ENCODE data around the gene NUTF2. TPM values are rescaled to one million over a fixed set of nuclear protein-coding genes. Genes with fewer than 3 reads are reported as not detected.

Gene NUTF2
- total RNA-seq, 1 donor from 2014 or later: 69.3 TPM

- no peak for DNase-seq (ENCODE audit: low spot score)
Observed at GRCh38 chr16:67837811-67838210, 8.9 kb upstream of the NUTF2 start.

- no peak for DNase-seq (ENCODE audit: low spot score)
Observed at GRCh38 chr16:67841198-67841815, 5.4 kb upstream of the NUTF2 start.

GRCh38 chr16:67841816-67842508 lies 4.8 kb upstream of the NUTF2 start, which contains the start of gene THAP11:
TSS of gene THAP11 (plus strand) at chr16:67842320. CDS start at chr16:67842555, 235 bp downstream.
- DNase-seq (ENCODE audit: low spot score): peak; percentile 95

GRCh38 chr16:67842509-67843342 lies 4.0 kb upstream of the NUTF2 start:
- DNase-seq (ENCODE audit: low spot score): peak; percentile 48

GRCh38 chr16:67843343-67843765 lies 3.4 kb upstream of the NUTF2 start:
- no peak for DNase-seq (ENCODE audit: low spot score)

- no peak for DNase-seq (ENCODE audit: low spot score)
Observed at GRCh38 chr16:67844497-67844896, 2.2 kb upstream of the NUTF2 start.

- no peak for DNase-seq (ENCODE audit: low spot score)
Observed at GRCh38 chr16:67845291-67846062, 1.3 kb upstream of the NUTF2 start.

- no peak for DNase-seq (ENCODE audit: low spot score)
Observed at GRCh38 chr16:67846063-67846319, 742 bp upstream of the NUTF2 start.

GRCh38 chr16:67847064-67847861 lies 530 bp downstream of the NUTF2 start, which contains the start of gene CENPT:
TSS of gene CENPT (minus strand) at chr16:67847693. CDS start at chr16:67833859, 13,834 bp downstream.
- no peak for DNase-seq (ENCODE audit: low spot score)

GRCh38 chr16:67848118-67848517 lies 1.4 kb downstream of the NUTF2 start:
- DNase-seq (ENCODE audit: low spot score): no peak

- DNase-seq (ENCODE audit: low spot score): no peak
Observed at GRCh38 chr16:67853670-67854069, 6.9 kb downstream of the NUTF2 start.

- DNase-seq (ENCODE audit: low spot score): no peak
Observed at GRCh38 chr16:67855789-67856188, 9.1 kb downstream of the NUTF2 start.

- DNase-seq (ENCODE audit: low spot score): no peak
Observed at GRCh38 chr16:67856927-67857546, 10.3 kb downstream of the NUTF2 start.

- peak; percentile 77 for DNase-seq (ENCODE audit: low spot score)
Observed at GRCh38 chr16:67857547-67858233, 11.0 kb downstream of the NUTF2 start.

GRCh38 chr16:67858500-67858899 lies 11.8 kb downstream of the NUTF2 start:
- no peak for DNase-seq (ENCODE audit: low spot score)

- DNase-seq (ENCODE audit: low spot score): no peak
Observed at GRCh38 chr16:67860589-67861398, 14.1 kb downstream of the NUTF2 start.

GRCh38 chr16:67861877-67862276 lies 15.1 kb downstream of the NUTF2 start:
- DNase-seq (ENCODE audit: low spot score): no peak

- no peak for DNase-seq (ENCODE audit: low spot score)
Observed at GRCh38 chr16:67862623-67863583, 16.2 kb downstream of the NUTF2 start.
